ENCODE measurements around the gene GNE. TPM values are rescaled to one million over a fixed set of nuclear protein-coding genes. Genes with fewer than 3 reads are reported as not detected.
"Not testable (repeated sequence)": the region's sequence is repeated elsewhere in the genome, so short reads cannot be mapped to it uniquely, and the experiment has no call there.

The GNE gene
- total RNA-seq, 1 experiment from 2014 or later, result 15.2 TPM

GRCh38 chr9:36175209-36175608 lies 83.0 kb downstream of the GNE start:
- DNase-seq; H3K4me3 ChIP-seq (ENCODE audit: low read depth, low read length); H3K4me3 Mint-ChIP-seq (ENCODE audit: unreplicated experiment); POLR2A ChIA-PET; H3K9me3 ChIP-seq; H3K36me3 ChIP-seq (ENCODE audit: control insufficient read depth, insufficient read depth, low read length); H3K27me3 Mint-ChIP-seq (ENCODE audit: insufficient read depth, unreplicated experiment); H3K4me1 Mint-ChIP-seq (ENCODE audit: low read depth, unreplicated experiment); CTCF ChIA-PET; intact Hi-C loops (cut with micrococcal nuclease; ENCODE audit: unreplicated experiment); H3K27me3 ChIP-seq (replicated peaks; ENCODE audit: control insufficient read depth, insufficient read depth, low read length); BruUV-seq (replicated peaks); H3K36me3 Mint-ChIP-seq (ENCODE audit: insufficient read depth, unreplicated experiment); H3K27ac Mint-ChIP-seq (ENCODE audit: unreplicated experiment); H3K4me1 ChIP-seq: not testable (repeated sequence)
- H3K9me3 Mint-ChIP-seq (ENCODE audit: unreplicated experiment), result peaks cover 16% of the 10 kb centered on the region

DNA sequence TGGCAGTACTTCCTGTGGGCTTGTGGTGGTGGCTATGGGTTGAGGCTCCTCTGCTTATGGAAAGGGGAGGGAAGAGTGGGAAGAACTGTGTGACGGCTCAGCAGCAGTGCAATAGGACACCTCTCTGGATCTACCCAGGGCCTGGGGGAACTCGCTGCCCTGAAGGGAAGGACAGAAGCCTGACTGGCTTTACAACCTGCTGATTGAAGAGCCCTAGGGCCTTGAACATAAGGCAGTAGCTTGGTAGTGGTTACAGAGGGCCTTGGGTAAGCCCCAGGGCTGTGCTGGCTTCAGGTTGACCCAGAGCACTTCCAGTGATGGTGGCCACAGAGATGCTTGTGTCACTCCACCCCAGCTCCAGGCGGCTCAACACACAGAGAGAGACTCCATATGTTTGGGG lies 83.5 kb downstream of the GNE start:
- Mint-ChIP-seq H3K4me3 (ENCODE audit: unreplicated experiment) (no peak overlapping the region), H3K27me3 (ENCODE audit: insufficient read depth, unreplicated experiment) (no peaks in the 10 kb centered on the region), H3K27ac (ENCODE audit: unreplicated experiment) (no peak overlapping the region), H3K9me3 (ENCODE audit: unreplicated experiment) (peaks cover 11% of the 10 kb centered on the region), H3K36me3 (ENCODE audit: insufficient read depth, unreplicated experiment) (peaks cover 6% of the 10 kb centered on the region), H3K4me1 (ENCODE audit: low read depth, unreplicated experiment) (no peaks in the 10 kb centered on the region)
- Histone ChIP-seq H3K4me1 (no peaks in the 10 kb centered on the region), H3K4me3 (ENCODE audit: low read depth, low read length) (no peak overlapping the region), H3K36me3 (ENCODE audit: control insufficient read depth, insufficient read depth, low read length) (no peaks in the 10 kb centered on the region), H3K9me3 (no peaks in the 10 kb centered on the region), H3K27me3 (replicated peaks; ENCODE audit: control insufficient read depth, insufficient read depth, low read length) (no peaks in the 10 kb centered on the region)
- no TSS peak for BruUV-seq (replicated peaks)
- POLR2A ChIA-PET, result no interaction called here
- intact Hi-C loops (cut with micrococcal nuclease; ENCODE audit: unreplicated experiment), result no loop called here
- no peak for TF ChIP-seq CTCF (IDR thresholded peaks at IDR 0.05; ENCODE audit: insufficient read depth in 1 of 2, low read depth in 1 of 2, low read length in 1 of 2, severe bottlenecking in 1 of 2, unreplicated experiment in 1 of 2)
- CTCF ChIA-PET, result no interaction called here
- DNase-seq, result peak in 1 of 2 experiments; percentile 46

DNA sequence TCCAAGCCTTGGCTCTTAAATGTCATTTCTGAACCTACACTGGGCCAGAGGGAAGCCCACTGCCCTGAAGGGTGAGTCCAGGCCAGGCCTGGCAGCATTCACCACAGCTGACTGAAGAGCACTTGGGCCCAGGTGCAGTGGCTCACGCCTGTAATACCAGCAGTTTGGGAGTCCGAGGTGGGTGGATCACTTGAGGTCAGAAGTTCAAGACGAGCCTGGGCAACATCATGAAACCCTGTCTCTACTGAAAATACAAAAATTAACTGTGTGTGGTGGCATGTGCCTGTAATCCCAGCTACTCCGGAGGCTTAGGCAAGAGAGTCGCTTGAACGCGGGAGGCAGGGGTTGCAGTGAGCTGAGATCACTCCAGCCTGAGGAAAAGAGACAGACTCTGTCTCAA lies 84.0 kb downstream of the GNE start:
- intact Hi-C loops (cut with micrococcal nuclease; ENCODE audit: unreplicated experiment), result no loop called here
- Histone ChIP-seq H3K36me3 (ENCODE audit: control insufficient read depth, insufficient read depth, low read length) (no peaks in the 10 kb centered on the region), H3K9me3 (no peaks in the 10 kb centered on the region), H3K4me1 (no peaks in the 10 kb centered on the region), H3K4me3 (ENCODE audit: low read depth, low read length) (no peak overlapping the region), H3K27me3 (replicated peaks; ENCODE audit: control insufficient read depth, insufficient read depth, low read length) (no peaks in the 10 kb centered on the region)
- Mint-ChIP-seq H3K9me3 (ENCODE audit: unreplicated experiment) (peaks cover 7% of the 10 kb centered on the region), H3K36me3 (ENCODE audit: insufficient read depth, unreplicated experiment) (peaks cover 6% of the 10 kb centered on the region), H3K4me1 (ENCODE audit: low read depth, unreplicated experiment) (no peaks in the 10 kb centered on the region), H3K27ac (ENCODE audit: unreplicated experiment) (no peak overlapping the region), H3K4me3 (ENCODE audit: unreplicated experiment) (no peak overlapping the region), H3K27me3 (ENCODE audit: insufficient read depth, unreplicated experiment) (no peaks in the 10 kb centered on the region)
- BruUV-seq (replicated peaks), result no TSS peak
- ChIA-PET CTCF (no interaction called here), POLR2A (no interaction called here)
- no peak for TF ChIP-seq CTCF (IDR thresholded peaks at IDR 0.05; ENCODE audit: insufficient read depth in 1 of 2, low read depth in 1 of 2, low read length in 1 of 2, severe bottlenecking in 1 of 2, unreplicated experiment in 1 of 2)
- no peak for DNase-seq

DNA sequence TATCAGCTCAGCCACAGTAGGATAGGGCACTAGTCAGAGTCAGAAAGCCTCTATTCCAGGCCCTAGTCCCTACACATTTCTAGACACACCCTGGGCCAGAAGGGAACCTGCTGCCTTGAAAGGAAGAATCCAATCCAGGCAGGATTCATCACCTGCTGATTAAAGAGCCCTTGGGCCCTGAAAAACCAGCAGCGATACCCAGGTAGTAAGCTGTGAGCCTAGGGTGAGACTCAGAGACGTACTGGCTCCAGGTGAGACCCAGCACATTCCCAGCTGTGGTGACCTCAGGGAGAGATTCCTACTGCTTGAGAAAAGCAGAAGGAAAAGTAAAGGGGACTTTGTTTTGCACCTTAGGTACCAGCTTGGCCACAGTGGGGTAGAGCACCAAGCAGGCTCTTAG lies 84.4 kb downstream of the GNE start:
- TF ChIP-seq CTCF (IDR thresholded peaks at IDR 0.05; ENCODE audit: insufficient read depth in 1 of 2, low read depth in 1 of 2, low read length in 1 of 2, severe bottlenecking in 1 of 2, unreplicated experiment in 1 of 2), result no peak
- CTCF ChIA-PET, result no interaction called here
- BruUV-seq (replicated peaks), result no TSS peak

More for the DNA sequence above, 84.4 kb downstream of the GNE start:
- Histone ChIP-seq H3K36me3 (ENCODE audit: control insufficient read depth, insufficient read depth, low read length) (no peaks in the 10 kb centered on the region), H3K4me3 (ENCODE audit: low read depth, low read length) (no peak overlapping the region), H3K9me3 (no peaks in the 10 kb centered on the region), H3K4me1 (no peaks in the 10 kb centered on the region), H3K27me3 (replicated peaks; ENCODE audit: control insufficient read depth, insufficient read depth, low read length) (no peaks in the 10 kb centered on the region)
- no peaks in the 10 kb centered on the region for H3K27me3 Mint-ChIP-seq (ENCODE audit: insufficient read depth, unreplicated experiment)
- H3K9me3 Mint-ChIP-seq (ENCODE audit: unreplicated experiment), result peaks cover 3% of the 10 kb centered on the region
- POLR2A ChIA-PET, result no interaction called here
- no peak overlapping the region for H3K27ac Mint-ChIP-seq (ENCODE audit: unreplicated experiment)
- intact Hi-C loops (cut with micrococcal nuclease; ENCODE audit: unreplicated experiment), result no loop called here
- no peak overlapping the region for H3K4me3 Mint-ChIP-seq (ENCODE audit: unreplicated experiment)
- peaks cover 6% of the 10 kb centered on the region for H3K36me3 Mint-ChIP-seq (ENCODE audit: insufficient read depth, unreplicated experiment)
- DNase-seq, result no peak
- H3K4me1 Mint-ChIP-seq (ENCODE audit: low read depth, unreplicated experiment), result no peaks in the 10 kb centered on the region
